CD4-positive, alpha-beta T cell (primary cell): ENCODE data around the gene RERE. TPM values are rescaled to one million over a fixed set of nuclear protein-coding genes. Genes with fewer than 3 reads are reported as not detected.

Experiments used
- ATAC-seq: fragments of 200-7000 bp; cut with Tn5 transposase; one replicate; pipeline ENCODE4 v1.10.0; 2022; ENCODE audit warnings: mild to moderate bottlenecking; ENCODE audit not compliant: poor library complexity
- CTCF ChIA-PET: fragments of 350-600 bp; sonication (Branson Sonifier 250); formaldehyde crosslinking; loops from one replicate; lab custom pipeline; 2021; ENCODE audit warnings: antibody characterized with exemption, inconsistent platforms; lab: Charles Lee
- POLR2A ChIA-PET: fragments of 350-600 bp; sonication (Branson Sonifier 250); formaldehyde crosslinking; loops from one replicate; lab custom pipeline; 2021; ENCODE audit warnings: antibody characterized with exemption, inconsistent platforms; lab: Charles Lee
- DNase-seq, 14 experiments: peaks; one replicate each; pipeline ENCODE4 v3.0.0-alpha.2; 2013 to 2020; ENCODE audit warnings: mixed read lengths in 2 of 14
- H3K27ac ChIP-seq, 2 donors: one replicate each; pipeline versions ENCODE4 v1.5.1 to v1.7.0; 2013; ENCODE audit warnings: low read length in 2 of 2, low read depth in 1 of 2, mild to moderate bottlenecking in 1 of 2
- H3K27me3 ChIP-seq, 2 experiments: 1 replicate in 1 of 2; 2 replicates in 1 of 2; pipeline versions ENCODE4 v1.6.1 to v1.7.0; 2013; ENCODE audit warnings: low read length in 2 of 2, control low read depth in 1 of 2, mild to moderate bottlenecking in 1 of 2, moderate library complexity in 1 of 2; ENCODE audit not compliant: insufficient read depth in 2 of 2, control insufficient read depth in 1 of 2
- H3K36me3 ChIP-seq: one replicate; pipeline ENCODE4 v1.6.1; 2013; ENCODE audit warnings: low read length, control low read depth; ENCODE audit not compliant: insufficient read depth
- H3K4me1 ChIP-seq: one replicate; pipeline ENCODE4 v1.6.1; 2013; ENCODE audit warnings: low read length, control low read depth; ENCODE audit not compliant: insufficient read depth
- H3K4me3 ChIP-seq: one replicate; pipeline ENCODE4 v1.5.1; 2013; ENCODE audit warnings: mild to moderate bottlenecking, low read length, moderate library complexity
- H3K9me3 ChIP-seq, 2 experiments: 1 replicate in 1 of 2; 2 replicates in 1 of 2; pipeline versions ENCODE4 v1.6.1 to v1.7.0; 2013; ENCODE audit warnings: low read length in 2 of 2, mild to moderate bottlenecking in 2 of 2, control low read depth in 1 of 2, moderate library complexity in 1 of 2; ENCODE audit not compliant: control insufficient read depth in 1 of 2, insufficient read depth in 1 of 2
- H3K27ac Mint-ChIP-seq: one replicate; pipeline ENCODE4 v1.8.0; 2020; ENCODE audit warnings: mixed read lengths
- H3K27me3 Mint-ChIP-seq: one replicate; pipeline ENCODE4 v1.8.0; 2021; ENCODE audit warnings: mixed read lengths
- H3K36me3 Mint-ChIP-seq: one replicate; pipeline ENCODE4 v1.8.0; 2021; ENCODE audit warnings: low read depth, mixed read lengths
- H3K4me1 Mint-ChIP-seq: one replicate; pipeline ENCODE4 v1.8.0; 2021; ENCODE audit warnings: low read depth, mixed read lengths
- H3K4me3 Mint-ChIP-seq: one replicate; pipeline ENCODE4 v1.8.0; 2020; ENCODE audit warnings: mild to moderate bottlenecking, mixed read lengths
- H3K9me3 Mint-ChIP-seq: one replicate; pipeline ENCODE4 v1.8.0; 2020; ENCODE audit warnings: mixed read lengths
- intact Hi-C, 2 experiments: fragments of 100-400 bp; cut with DNase I in 1 of 2; cut with micrococcal nuclease in 1 of 2; formaldehyde crosslinking; loops; one replicate each; pipeline versions ENCODE4 v1.15.1 to v1.9.0; 2023 to 2025; cut with DNase I, micrococcal nuclease
- total RNA-seq, 174 experiments: library from RNA in 2 of 174; stranded (reverse) in 2 of 174; gene quantifications; one replicate each; pipeline ENCODE4 v1.2.3 and lab custom pipeline; 2021 to 2026
- TF ChIP-seq, protein P1 (sequence below): fragments of 200-600 bp; IDR thresholded peaks from one replicate; pipeline ENCODE4 v1.8.0; 2022; ENCODE audit warnings: antibody characterized with exemption, mild to moderate bottlenecking

RERE gene
- total RNA-seq, 2 experiments from 2014 or later, result 78.4 to 84.0 TPM

DNA sequence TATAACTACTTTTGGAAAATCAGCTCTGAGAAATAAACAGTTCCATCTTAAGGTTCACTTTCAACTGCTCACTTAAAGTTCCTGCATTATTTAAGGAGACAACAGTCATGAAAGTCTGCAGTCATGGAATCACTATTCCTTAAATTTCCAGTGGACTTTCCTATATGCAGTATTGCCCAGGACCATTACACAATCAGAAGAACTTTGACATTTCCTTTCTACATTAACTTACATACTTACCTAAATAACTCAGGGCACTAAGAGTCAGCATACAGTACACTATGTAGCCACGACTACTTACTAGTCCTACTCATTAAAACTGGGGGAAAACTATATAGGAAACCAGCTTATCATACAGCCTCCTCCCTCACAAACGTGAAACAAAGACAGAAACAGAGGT is 279.4 kb downstream of the RERE start:
- TF ChIP-seq, protein P1, sequence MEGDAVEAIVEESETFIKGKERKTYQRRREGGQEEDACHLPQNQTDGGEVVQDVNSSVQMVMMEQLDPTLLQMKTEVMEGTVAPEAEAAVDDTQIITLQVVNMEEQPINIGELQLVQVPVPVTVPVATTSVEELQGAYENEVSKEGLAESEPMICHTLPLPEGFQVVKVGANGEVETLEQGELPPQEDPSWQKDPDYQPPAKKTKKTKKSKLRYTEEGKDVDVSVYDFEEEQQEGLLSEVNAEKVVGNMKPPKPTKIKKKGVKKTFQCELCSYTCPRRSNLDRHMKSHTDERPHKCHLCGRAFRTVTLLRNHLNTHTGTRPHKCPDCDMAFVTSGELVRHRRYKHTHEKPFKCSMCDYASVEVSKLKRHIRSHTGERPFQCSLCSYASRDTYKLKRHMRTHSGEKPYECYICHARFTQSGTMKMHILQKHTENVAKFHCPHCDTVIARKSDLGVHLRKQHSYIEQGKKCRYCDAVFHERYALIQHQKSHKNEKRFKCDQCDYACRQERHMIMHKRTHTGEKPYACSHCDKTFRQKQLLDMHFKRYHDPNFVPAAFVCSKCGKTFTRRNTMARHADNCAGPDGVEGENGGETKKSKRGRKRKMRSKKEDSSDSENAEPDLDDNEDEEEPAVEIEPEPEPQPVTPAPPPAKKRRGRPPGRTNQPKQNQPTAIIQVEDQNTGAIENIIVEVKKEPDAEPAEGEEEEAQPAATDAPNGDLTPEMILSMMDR, result no peak
- Histone ChIP-seq H3K36me3 (peaks cover 4% of the 10 kb centered on the region), H3K9me3 (no peaks in the 10 kb centered on the region), H3K4me3 (no peak overlapping the region), H3K4me1 (no peaks in the 10 kb centered on the region), H3K27ac (no peak overlapping the region), H3K27me3 (no peaks in the 10 kb centered on the region)
- Mint-ChIP-seq H3K9me3 (no peaks in the 10 kb centered on the region), H3K4me1 (peaks cover 25% of the 10 kb centered on the region), H3K27me3 (no peaks in the 10 kb centered on the region), H3K27ac (no peak overlapping the region), H3K36me3 (peaks cover 4% of the 10 kb centered on the region), H3K4me3 (no peak overlapping the region)
- ATAC-seq (no peak), DNase-seq (no peak)
- CTCF ChIA-PET, result no interaction called here
- intact Hi-C loops, result no loop called here
- POLR2A ChIA-PET, result interaction anchor here (1.0 kb wide), 2 partner anchors 13 to 15 kb away, joined by 3 to 4 read pairs; no protein-coding TSS in a partner anchor

DNA sequence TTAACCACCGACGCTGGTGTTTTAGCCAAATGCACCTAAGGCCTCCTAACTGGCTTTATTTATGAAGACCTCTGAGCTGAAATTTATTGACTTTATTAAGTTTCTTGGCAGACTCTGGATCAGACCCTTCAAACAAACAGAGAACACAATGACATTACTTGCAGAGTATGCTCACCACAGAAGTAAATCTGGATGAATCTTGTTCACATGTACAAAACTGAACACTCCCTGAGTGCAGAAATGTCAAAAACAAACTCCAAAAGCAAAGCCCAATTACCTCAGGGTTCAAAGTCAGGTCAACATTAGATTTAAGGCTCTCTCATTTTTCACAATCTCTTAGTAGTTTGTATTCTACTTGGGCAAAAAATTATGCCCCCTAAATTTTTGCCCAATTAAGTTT is 280.9 kb downstream of the RERE start:
- no peak overlapping the region for H3K27ac Mint-ChIP-seq
- intact Hi-C loops, result no loop called here
- no peak overlapping the region for H3K4me3 ChIP-seq
- ATAC-seq, result no peak
- H3K4me3 Mint-ChIP-seq, result no peak overlapping the region
- H3K27me3 Mint-ChIP-seq, result no peaks in the 10 kb centered on the region
- DNase-seq, result no peak
- no peaks in the 10 kb centered on the region for H3K4me1 ChIP-seq
- H3K36me3 Mint-ChIP-seq, result peaks cover 4% of the 10 kb centered on the region
- TF ChIP-seq, protein P1, result no peak
- no peaks in the 10 kb centered on the region for H3K9me3 Mint-ChIP-seq
- no peak overlapping the region for H3K27ac ChIP-seq
- H3K27me3 ChIP-seq, result no peaks in the 10 kb centered on the region
- ChIA-PET POLR2A (interaction anchor here (0.9 kb wide), 1 partner anchor 10 kb away, joined by 4 read pairs; no protein-coding TSS in a partner anchor), CTCF (interaction anchor here (1.3 kb wide), 1 partner anchor 11 kb away, joined by 4 read pairs; no protein-coding TSS in a partner anchor)
- H3K36me3 ChIP-seq, result no peaks in the 10 kb centered on the region
- peaks cover 27% of the 10 kb centered on the region for H3K4me1 Mint-ChIP-seq
- no peaks in the 10 kb centered on the region for H3K9me3 ChIP-seq

DNA sequence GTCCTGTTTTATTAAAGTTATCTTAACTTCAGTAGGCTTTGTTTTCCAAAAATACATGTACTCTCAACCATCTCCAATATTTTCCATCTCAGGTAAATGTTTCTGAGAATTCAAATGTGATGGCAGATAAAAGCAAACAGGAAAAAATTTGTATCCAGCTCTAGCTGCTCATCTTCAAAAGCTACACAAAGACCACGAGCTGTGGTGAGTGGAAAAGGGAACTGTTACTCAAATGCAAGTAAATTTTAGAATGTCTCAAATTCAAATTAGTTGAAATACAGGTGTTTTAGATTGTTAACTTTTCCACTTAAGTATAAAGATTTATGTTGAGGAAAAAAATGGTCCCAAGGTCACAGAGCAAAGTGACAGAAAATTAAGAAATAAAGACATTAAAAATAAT is 283.5 kb downstream of the RERE start:
- H3K4me3 Mint-ChIP-seq, result no peak overlapping the region
- H3K27ac Mint-ChIP-seq, result peak overlapping the region; percentile 86
- Histone ChIP-seq H3K4me3 (no peak overlapping the region), H3K27me3 (no peaks in the 10 kb centered on the region), H3K36me3 (no peaks in the 10 kb centered on the region), H3K9me3 (no peaks in the 10 kb centered on the region), H3K4me1 (no peaks in the 10 kb centered on the region), H3K27ac (no peak overlapping the region)
- no peaks in the 10 kb centered on the region for H3K27me3 Mint-ChIP-seq
- ATAC-seq (no peak), DNase-seq (no peak)
- no peaks in the 10 kb centered on the region for H3K36me3 Mint-ChIP-seq
- H3K9me3 Mint-ChIP-seq, result no peaks in the 10 kb centered on the region
- CTCF ChIA-PET, result no interaction called here
- H3K4me1 Mint-ChIP-seq, result peaks cover 22% of the 10 kb centered on the region
- POLR2A ChIA-PET, result interaction anchor here (1.4 to 1.9 kb wide), 3 partner anchors 9 to 110 kb away, joined by 4 to 7 read pairs (median 4); no protein-coding TSS in a partner anchor
- TF ChIP-seq, protein P1, result no peak
- intact Hi-C loops, result loop anchor here in 1 of 2 experiments (2.0 kb wide), 1 partner anchor 73 kb away; no protein-coding TSS in a partner anchor
